ENCODE data around the gene KIF11. TPM values are rescaled to one million over a fixed set of nuclear protein-coding genes. Genes with fewer than 3 reads are reported as not detected.
A peak's percentile ranks its signal among the peaks of the same experiment; 100 is the strongest.

Gene KIF11
- total RNA-seq, 4 donors from 2014 or later = 0.33 to 0.80 (median 0.40) TPM

GRCh38 chr10:92695679-92696605 lies 103.0 kb downstream of the KIF11 start:
- 67% methylated on average over 18 of the region's 61 CpGs for WGBS
- H3K4me3 ChIP-seq = peak overlapping the region; percentile 10 to 49 (median 35)
- TF ChIP-seq POLR2AphosphoS5 (IDR thresholded peaks at IDR 0.05) (no peak), EP300 (IDR thresholded peaks at IDR 0.05) (no peak), CTCF (IDR thresholded peaks at IDR 0.05) (no peak), POLR2A (IDR thresholded peaks at IDR 0.05; ENCODE audit: low read depth) (no peak)
- intact Hi-C loops (cut with DNase I) = loop anchor here (10.0 kb wide), 1 partner anchor 149 kb away; the partner anchor contains the start of gene EXOC6
- H3K9me3 ChIP-seq = no peaks in the 10 kb centered on the region
- H3K4me1 ChIP-seq = peaks cover 17 to 49% (median 38%) of the 10 kb centered on the region in 4 donors
- peak overlapping the region in 3 of 4 donors; percentile 21 to 66 (median 38) for H3K27ac ChIP-seq (replicated peaks in 1 of 4)
- peaks cover 0 to 32% (median 2%) of the 10 kb centered on the region in 4 donors for H3K27me3 ChIP-seq
- H3K36me3 ChIP-seq = peaks cover 0 to 12% (median 0%) of the 10 kb centered on the region in 4 donors
- DNase-seq (ENCODE audit: extremely low spot score) = peak; percentile 87

GRCh38 chr10:92696606-92697383 lies 103.9 kb downstream of the KIF11 start:
- peak; percentile 68 for DNase-seq (ENCODE audit: extremely low spot score)
- peak overlapping the region in 2 of 4 donors; percentile 38 to 66 for H3K27ac ChIP-seq (replicated peaks in 1 of 4)

GRCh38 chr10:92697663-92698511 lies 105.0 kb downstream of the KIF11 start:
- Histone ChIP-seq H3K27me3 (peaks cover 0 to 18% (median 0%) of the 10 kb centered on the region in 4 donors), H3K27ac (replicated peaks in 1 of 4) (peak overlapping the region in 1 of 4 donors; percentile 66), H3K36me3 (peaks cover 0 to 12% (median 0%) of the 10 kb centered on the region in 4 donors), H3K4me3 (no peak overlapping the region), H3K4me1 (peaks cover 11 to 32% (median 26%) of the 10 kb centered on the region in 4 donors), H3K9me3 (no peaks in the 10 kb centered on the region)
- TF ChIP-seq POLR2A (IDR thresholded peaks at IDR 0.05; ENCODE audit: low read depth) = no peak
- TF ChIP-seq POLR2AphosphoS5 (IDR thresholded peaks at IDR 0.05) = no peak
- TF ChIP-seq CTCF (IDR thresholded peaks at IDR 0.05) = no peak
- no peak for TF ChIP-seq EP300 (IDR thresholded peaks at IDR 0.05)
- intact Hi-C loops (cut with DNase I) = loop anchor here (10.0 kb wide), 1 partner anchor 147 kb away; the partner anchor contains the start of gene EXOC6
- WGBS = 64% methylated on average over 7 of the region's 7 CpGs
- peak; percentile 14 for DNase-seq (ENCODE audit: extremely low spot score)

More at GRCh38 chr10:92696606-92697383, 103.9 kb downstream of the KIF11 start:
- H3K36me3 ChIP-seq = peaks cover 0 to 12% (median 0%) of the 10 kb centered on the region in 4 donors
- TF ChIP-seq EP300 (IDR thresholded peaks at IDR 0.05) (no peak), POLR2A (IDR thresholded peaks at IDR 0.05; ENCODE audit: low read depth) (no peak), CTCF (IDR thresholded peaks at IDR 0.05) (no peak), POLR2AphosphoS5 (IDR thresholded peaks at IDR 0.05) (no peak)
- H3K4me3 ChIP-seq = no peak overlapping the region
- intact Hi-C loops (cut with DNase I) = loop anchor here (10.0 kb wide), 1 partner anchor 148 kb away; the partner anchor contains the start of gene EXOC6
- H3K27me3 ChIP-seq = peaks cover 0 to 26% (median 2%) of the 10 kb centered on the region in 4 donors
- H3K9me3 ChIP-seq = no peaks in the 10 kb centered on the region
- 92% methylated on average over 7 of the region's 7 CpGs for WGBS
- peaks cover 17 to 42% (median 35%) of the 10 kb centered on the region in 4 donors for H3K4me1 ChIP-seq

GRCh38 chr10:92699193-92699517 lies 106.2 kb downstream of the KIF11 start:
- 10% methylated on average over 2 of the region's 3 CpGs for WGBS
- H3K27me3 ChIP-seq = peaks cover 0 to 18% (median 0%) of the 10 kb centered on the region in 4 donors
- peaks cover 11 to 26% (median 23%) of the 10 kb centered on the region in 4 donors for H3K4me1 ChIP-seq
- no peaks in the 10 kb centered on the region for H3K9me3 ChIP-seq
- peak overlapping the region; percentile 54 to 69 (median 64) for H3K27ac ChIP-seq (replicated peaks in 1 of 4)
- H3K36me3 ChIP-seq = peaks cover 0 to 12% (median 0%) of the 10 kb centered on the region in 4 donors
- TF ChIP-seq EP300 (IDR thresholded peaks at IDR 0.05) (no peak), POLR2A (IDR thresholded peaks at IDR 0.05; ENCODE audit: low read depth) (no peak), CTCF (IDR thresholded peaks at IDR 0.05) (no peak), POLR2AphosphoS5 (IDR thresholded peaks at IDR 0.05) (no peak)
- DNase-seq (ENCODE audit: extremely low spot score) = no peak
- intact Hi-C loops (cut with DNase I) = loop anchor here (10.0 kb wide), 1 partner anchor 146 kb away; the partner anchor contains the start of gene EXOC6
- H3K4me3 ChIP-seq = peak overlapping the region; percentile 49 to 59 (median 52)
